ENCODE results near the gene SIL1.
"Not testable (repeated sequence)": the region's sequence is repeated elsewhere in the genome, so short reads cannot be mapped to it uniquely, and the experiment has no call there.

SIL1 gene

GRCh38 chr5:139197710-139198669 is at the start of gene SIL1:
SIL1 (minus strand) TSS chr5:139198368; CDS start chr5:139127843, 70,525 bp downstream.
- peak; percentile 99 for ATAC-seq
- H3K27ac Mint-ChIP-seq, result peak within 1 kb of the TSS; percentile 96
- H3K4me1 Mint-ChIP-seq, result peaks cover 26% of the 10 kb centered on the region
- H3K27me3 Mint-ChIP-seq, result no peaks in the 10 kb centered on the region
- DNase-seq, result peak; percentile 97
- peak within 1 kb of the TSS; percentile 97 for H3K4me3 Mint-ChIP-seq
- H3K9me3 Mint-ChIP-seq, result no peaks in the 10 kb centered on the region
- peaks cover 14% of the 10 kb centered on the region for H3K36me3 Mint-ChIP-seq (ENCODE audit: low read depth)

GRCh38 chr5:139246394-139246793 is 48.2 kb upstream of the SIL1 start:
- peak; percentile 99 for ATAC-seq
- peak; percentile 67 for DNase-seq
- H3K9me3 Mint-ChIP-seq, result no peaks in the 10 kb centered on the region
- no peaks in the 10 kb centered on the region for H3K36me3 Mint-ChIP-seq (ENCODE audit: low read depth)
- peaks cover 24% of the 10 kb centered on the region for H3K4me1 Mint-ChIP-seq
- peaks cover 1% of the 10 kb centered on the region for H3K27me3 Mint-ChIP-seq
- peak overlapping the region; percentile 92 for H3K27ac Mint-ChIP-seq
- peak overlapping the region; percentile 41 for H3K4me3 Mint-ChIP-seq

- no peaks in the 10 kb centered on the region for H3K9me3 Mint-ChIP-seq
- H3K36me3 Mint-ChIP-seq (ENCODE audit: low read depth), result no peaks in the 10 kb centered on the region
- H3K4me3 Mint-ChIP-seq, result peak overlapping the region; percentile 41
- peak; percentile 38 for ATAC-seq
- DNase-seq, result no peak
- peak overlapping the region; percentile 92 for H3K27ac Mint-ChIP-seq
- peaks cover 1% of the 10 kb centered on the region for H3K27me3 Mint-ChIP-seq
- peaks cover 20% of the 10 kb centered on the region for H3K4me1 Mint-ChIP-seq
These were observed 47.6 kb upstream of the SIL1 start for GRCh38 chr5:139245637-139246339.

- no peaks in the 10 kb centered on the region for H3K36me3 Mint-ChIP-seq (ENCODE audit: low read depth)
- H3K4me1 Mint-ChIP-seq, result peaks cover 20% of the 10 kb centered on the region
- DNase-seq (no peak), ATAC-seq (no peak)
- H3K27me3 Mint-ChIP-seq, result peaks cover 1% of the 10 kb centered on the region
- H3K27ac Mint-ChIP-seq, result no peak overlapping the region
- no peaks in the 10 kb centered on the region for H3K9me3 Mint-ChIP-seq
- H3K4me3 Mint-ChIP-seq, result no peak overlapping the region
These were observed 45.3 kb upstream of the SIL1 start for GRCh38 chr5:139243425-139243970.

- Mint-ChIP-seq H3K36me3 (ENCODE audit: low read depth) (no peaks in the 10 kb centered on the region), H3K27ac (no peak overlapping the region), H3K9me3 (no peaks in the 10 kb centered on the region), H3K27me3 (no peaks in the 10 kb centered on the region), H3K4me3 (no peak overlapping the region), H3K4me1 (peaks cover 7% of the 10 kb centered on the region)
- ATAC-seq (no peak), DNase-seq (no peak)
These were observed 43.0 kb upstream of the SIL1 start for GRCh38 chr5:139241139-139241538.

- H3K9me3 Mint-ChIP-seq, result no peaks in the 10 kb centered on the region
- H3K27me3 Mint-ChIP-seq, result no peaks in the 10 kb centered on the region
- H3K4me3 Mint-ChIP-seq, result no peak overlapping the region
- ATAC-seq (no peak), DNase-seq (no peak)
- H3K4me1 Mint-ChIP-seq, result no peaks in the 10 kb centered on the region
- no peaks in the 10 kb centered on the region for H3K36me3 Mint-ChIP-seq (ENCODE audit: low read depth)
- no peak overlapping the region for H3K27ac Mint-ChIP-seq
These were observed 38.3 kb upstream of the SIL1 start for GRCh38 chr5:139236479-139236878.

GRCh38 chr5:139232147-139232724 is 34.1 kb upstream of the SIL1 start:
- Mint-ChIP-seq H3K27ac (no peak overlapping the region), H3K4me3 (no peak overlapping the region), H3K27me3 (no peaks in the 10 kb centered on the region), H3K36me3 (ENCODE audit: low read depth) (no peaks in the 10 kb centered on the region), H3K4me1 (no peaks in the 10 kb centered on the region), H3K9me3 (no peaks in the 10 kb centered on the region)
- DNase-seq (no peak), ATAC-seq (no peak)

- no peaks in the 10 kb centered on the region for H3K9me3 Mint-ChIP-seq
- ATAC-seq, result no peak
- no peaks in the 10 kb centered on the region for H3K4me1 Mint-ChIP-seq
- no peak overlapping the region for H3K4me3 Mint-ChIP-seq
- no peak for DNase-seq
- no peak overlapping the region for H3K27ac Mint-ChIP-seq
- H3K36me3 Mint-ChIP-seq (ENCODE audit: low read depth), result no peaks in the 10 kb centered on the region
- H3K27me3 Mint-ChIP-seq, result no peaks in the 10 kb centered on the region
These were observed 30.1 kb upstream of the SIL1 start for GRCh38 chr5:139228201-139228803.

- no peak for DNase-seq
- Mint-ChIP-seq H3K36me3 (ENCODE audit: low read depth) (no peaks in the 10 kb centered on the region), H3K4me1 (no peaks in the 10 kb centered on the region), H3K27me3 (peaks cover 4% of the 10 kb centered on the region), H3K27ac (no peak overlapping the region), H3K4me3 (no peak overlapping the region), H3K9me3 (no peaks in the 10 kb centered on the region)
- no peak for ATAC-seq
These were observed 28.0 kb upstream of the SIL1 start for GRCh38 chr5:139226131-139226530.

- H3K27ac Mint-ChIP-seq, result no peak overlapping the region
- DNase-seq (no peak), ATAC-seq (no peak)
- peaks cover 4% of the 10 kb centered on the region for H3K27me3 Mint-ChIP-seq
- H3K4me3 Mint-ChIP-seq, result no peak overlapping the region
- H3K9me3 Mint-ChIP-seq, result no peaks in the 10 kb centered on the region
- no peaks in the 10 kb centered on the region for H3K4me1 Mint-ChIP-seq
- H3K36me3 Mint-ChIP-seq (ENCODE audit: low read depth), result no peaks in the 10 kb centered on the region
These were observed 25.3 kb upstream of the SIL1 start for GRCh38 chr5:139223481-139223880.

- no peaks in the 10 kb centered on the region for H3K9me3 Mint-ChIP-seq
- peaks cover 4% of the 10 kb centered on the region for H3K27me3 Mint-ChIP-seq
- H3K27ac Mint-ChIP-seq, result no peak overlapping the region
These were observed 24.2 kb upstream of the SIL1 start for GRCh38 chr5:139222346-139222745.

GRCh38 chr5:139218038-139218437 is 19.9 kb upstream of the SIL1 start:
- not testable (repeated sequence) for H3K27me3 Mint-ChIP-seq; DNase-seq; H3K9me3 Mint-ChIP-seq; H3K27ac Mint-ChIP-seq; H3K4me1 Mint-ChIP-seq; H3K4me3 Mint-ChIP-seq; H3K36me3 Mint-ChIP-seq (ENCODE audit: low read depth); ATAC-seq

More at GRCh38 chr5:139222346-139222745, 24.2 kb upstream of the SIL1 start:
- H3K4me3 Mint-ChIP-seq, result no peak overlapping the region
- ATAC-seq, result no peak
- no peaks in the 10 kb centered on the region for H3K4me1 Mint-ChIP-seq
- no peaks in the 10 kb centered on the region for H3K36me3 Mint-ChIP-seq (ENCODE audit: low read depth)
- no peak for DNase-seq

- no peaks in the 10 kb centered on the region for H3K27me3 Mint-ChIP-seq
- no peaks in the 10 kb centered on the region for H3K9me3 Mint-ChIP-seq
- no peak overlapping the region for H3K4me3 Mint-ChIP-seq
- ATAC-seq (no peak), DNase-seq (no peak)
- H3K27ac Mint-ChIP-seq, result no peak overlapping the region
- H3K4me1 Mint-ChIP-seq, result no peaks in the 10 kb centered on the region
- no peaks in the 10 kb centered on the region for H3K36me3 Mint-ChIP-seq (ENCODE audit: low read depth)
These were observed 17.2 kb upstream of the SIL1 start for GRCh38 chr5:139215107-139215975.

All from activated naive CD8-positive, alpha-beta T cell treated with anti-CD3 and anti-CD28 coated beads, Interleukin-2, amount 50 U/mL, for 24 hours (primary cell).